Mammary epithelial cell (primary cell): ENCODE measurements around the gene BRME1.

Experiments used
- EZH2 ChIP-seq: IDR thresholded peaks from 2 replicates; pipeline ENCODE4 v1.6.1; 2012; ENCODE audit warnings: low read length, inconsistent platforms, borderline replicate concordance
- TF ChIP-seq, protein P1 (sequence below), 2 donors: IDR thresholded peaks in 1 of 2; conservative IDR thresholded peaks in 1 of 2; 2 replicates each; pipeline ENCODE4 v1.5.1; 2011 to 2012; ENCODE audit warnings: inconsistent platforms in 2 of 2, low read length in 2 of 2, mild to moderate bottlenecking in 2 of 2, control low read depth in 1 of 2, low read depth in 1 of 2; ENCODE audit not compliant: insufficient read depth in 1 of 2; ENCODE audit errors: extremely low read depth in 1 of 2

DNA sequence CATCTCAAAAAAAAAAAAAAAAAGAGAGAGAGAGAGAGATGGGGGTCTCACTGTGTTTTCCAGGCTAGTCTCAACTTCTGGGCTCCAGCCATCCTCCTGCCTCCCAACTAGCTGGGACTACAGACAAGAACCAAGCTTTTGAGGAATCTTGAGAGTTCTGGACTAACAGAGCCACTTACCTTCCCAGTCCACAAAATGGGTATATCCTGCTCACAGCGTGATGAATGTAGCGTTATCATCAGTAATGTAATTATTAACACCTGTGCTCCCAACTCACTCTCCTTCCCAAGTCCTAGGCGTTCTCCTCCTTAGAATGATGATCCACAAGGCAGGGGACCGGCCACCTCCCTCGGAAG, 33.6 kb downstream of the BRME1 start:
- TF ChIP-seq, protein P1, sequence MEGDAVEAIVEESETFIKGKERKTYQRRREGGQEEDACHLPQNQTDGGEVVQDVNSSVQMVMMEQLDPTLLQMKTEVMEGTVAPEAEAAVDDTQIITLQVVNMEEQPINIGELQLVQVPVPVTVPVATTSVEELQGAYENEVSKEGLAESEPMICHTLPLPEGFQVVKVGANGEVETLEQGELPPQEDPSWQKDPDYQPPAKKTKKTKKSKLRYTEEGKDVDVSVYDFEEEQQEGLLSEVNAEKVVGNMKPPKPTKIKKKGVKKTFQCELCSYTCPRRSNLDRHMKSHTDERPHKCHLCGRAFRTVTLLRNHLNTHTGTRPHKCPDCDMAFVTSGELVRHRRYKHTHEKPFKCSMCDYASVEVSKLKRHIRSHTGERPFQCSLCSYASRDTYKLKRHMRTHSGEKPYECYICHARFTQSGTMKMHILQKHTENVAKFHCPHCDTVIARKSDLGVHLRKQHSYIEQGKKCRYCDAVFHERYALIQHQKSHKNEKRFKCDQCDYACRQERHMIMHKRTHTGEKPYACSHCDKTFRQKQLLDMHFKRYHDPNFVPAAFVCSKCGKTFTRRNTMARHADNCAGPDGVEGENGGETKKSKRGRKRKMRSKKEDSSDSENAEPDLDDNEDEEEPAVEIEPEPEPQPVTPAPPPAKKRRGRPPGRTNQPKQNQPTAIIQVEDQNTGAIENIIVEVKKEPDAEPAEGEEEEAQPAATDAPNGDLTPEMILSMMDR (conservative IDR thresholded peaks at IDR 0.05 in 1 of 2, IDR thresholded peaks at IDR 0.05 in 1 of 2; ENCODE audit: extremely low read depth in 1 of 2, insufficient read depth in 1 of 2, low read depth in 1 of 2, low read length in 2 of 2) = no peak
- TF ChIP-seq EZH2 = no peak
